NAMALWA (cell line): ENCODE results near the gene MCEMP1.

Source experiments
- DNase-seq: peaks from one replicate; pipeline ENCODE4 v3.0.0-alpha.2; 2015; ENCODE audit warnings: low spot score

MCEMP1 gene

DNA sequence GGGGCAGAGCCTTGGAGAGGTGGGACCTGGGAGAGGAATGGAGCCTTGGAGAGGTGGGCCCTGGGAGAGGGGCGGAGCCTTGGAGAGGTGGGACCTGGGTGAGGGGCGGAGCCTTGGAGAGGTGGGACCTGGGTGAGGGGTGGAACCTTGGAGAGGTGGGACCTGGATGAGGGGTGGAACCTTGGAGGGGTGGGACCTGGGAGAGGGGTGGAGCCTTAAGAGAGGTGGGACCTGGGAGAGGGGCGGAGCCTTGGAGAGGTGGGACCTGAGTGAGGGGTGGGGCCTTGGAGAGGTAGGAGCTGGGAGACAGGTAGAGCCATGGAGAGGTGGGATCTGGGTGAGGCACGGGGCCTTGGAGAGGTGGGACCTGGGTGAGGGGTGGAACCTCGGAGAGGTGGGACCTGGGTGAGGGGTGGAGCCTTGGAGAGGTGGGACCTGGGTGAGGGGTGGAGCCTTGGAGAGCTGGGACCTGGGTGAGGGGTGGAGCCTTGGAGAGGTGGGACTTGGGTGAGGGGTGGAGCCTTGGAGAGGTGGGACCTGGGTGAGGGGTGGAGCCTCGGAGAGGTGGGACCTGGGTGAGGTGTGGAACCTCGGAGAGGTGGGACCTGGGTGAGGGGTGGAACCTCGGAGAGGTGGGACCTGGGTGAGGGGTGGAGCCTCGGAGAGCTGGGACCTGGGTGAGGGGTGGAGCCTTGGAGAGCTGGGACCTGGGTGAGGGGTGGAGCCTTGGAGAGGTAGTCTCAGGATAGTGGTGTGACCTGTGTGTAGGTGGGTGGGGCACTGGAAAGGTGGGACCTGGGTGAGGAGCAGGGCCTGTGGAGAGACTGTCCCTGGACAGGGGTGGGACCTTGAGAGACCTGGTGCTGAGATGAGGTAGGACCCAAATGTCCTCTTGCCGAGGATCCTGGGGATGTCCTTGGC is 33.0 kb upstream of the MCEMP1 start:
- peak; percentile 86 for DNase-seq

DNA sequence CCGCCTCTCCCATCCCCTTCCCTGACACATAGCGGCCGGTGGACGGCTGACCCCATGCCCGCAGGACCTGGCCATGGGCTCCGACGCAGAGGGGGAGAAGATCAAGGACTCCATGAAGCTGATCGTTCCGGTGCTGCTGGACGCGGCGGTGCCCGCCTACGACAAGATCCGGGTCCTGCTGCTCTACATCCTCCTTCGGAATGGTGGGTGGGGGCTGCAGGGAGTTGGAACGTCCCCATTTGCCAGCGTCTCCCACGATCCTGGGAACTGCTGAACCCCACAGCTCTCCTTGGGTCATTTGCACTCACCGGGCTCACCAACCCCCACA is 32.4 kb upstream of the MCEMP1 start:
- no peak for DNase-seq

DNA sequence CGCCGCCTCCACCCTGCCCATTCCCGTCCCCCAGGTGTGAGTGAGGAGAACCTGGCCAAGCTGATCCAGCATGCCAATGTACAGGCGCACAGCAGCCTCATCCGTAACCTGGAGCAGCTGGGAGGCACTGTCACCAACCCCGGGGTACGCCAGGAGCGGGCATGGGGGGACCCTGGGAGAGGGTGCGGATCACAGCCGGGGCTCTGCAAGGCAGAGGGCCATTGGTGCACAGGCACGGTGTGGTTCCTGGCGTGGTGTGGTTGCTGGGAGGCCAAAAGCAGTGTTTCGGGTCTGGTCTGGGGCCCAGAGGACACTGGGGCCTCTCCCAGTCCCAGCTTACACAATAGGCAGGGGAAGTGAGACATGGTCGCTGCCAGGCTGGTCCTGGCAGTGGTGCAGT is 31.7 kb upstream of the MCEMP1 start:
- no peak for DNase-seq

DNA sequence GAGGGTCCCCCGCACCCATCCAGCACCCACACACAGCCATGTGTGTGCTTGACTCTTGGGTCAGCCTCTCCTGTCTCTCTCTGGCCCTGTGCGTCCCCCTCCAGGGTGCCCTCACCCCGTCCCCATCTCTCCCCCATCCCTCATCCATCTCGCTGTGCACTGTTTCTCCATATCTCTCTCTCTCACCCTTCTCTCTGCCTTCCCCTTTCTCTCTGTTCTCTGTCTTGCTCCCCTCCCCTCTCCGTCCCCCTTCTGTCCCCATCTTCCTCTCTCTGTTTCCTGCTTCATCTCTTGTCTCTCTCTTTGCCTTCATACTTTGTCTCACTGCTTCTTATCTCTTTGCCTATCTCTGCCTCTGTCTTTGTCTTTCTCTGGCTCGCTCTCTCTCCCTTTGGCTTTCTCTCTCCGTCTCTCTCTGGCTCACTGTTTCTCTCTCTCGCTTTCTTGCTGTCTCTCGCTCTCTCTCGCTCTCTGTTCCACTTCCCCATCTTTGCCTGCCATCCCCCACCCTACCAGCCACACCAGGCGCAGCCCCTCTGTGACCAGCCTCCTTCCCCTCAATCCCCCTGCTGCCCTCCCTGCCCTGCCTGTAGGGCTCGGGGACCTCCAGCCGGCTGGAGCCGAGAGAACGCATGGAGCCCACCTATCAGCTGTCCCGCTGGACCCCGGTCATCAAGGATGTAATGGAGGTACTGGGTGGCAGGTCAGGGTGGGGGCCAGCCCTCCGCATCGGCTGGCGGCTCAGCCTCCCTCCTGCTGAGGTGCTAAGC is 31.0 kb upstream of the MCEMP1 start:
- DNase-seq: no peak

DNA sequence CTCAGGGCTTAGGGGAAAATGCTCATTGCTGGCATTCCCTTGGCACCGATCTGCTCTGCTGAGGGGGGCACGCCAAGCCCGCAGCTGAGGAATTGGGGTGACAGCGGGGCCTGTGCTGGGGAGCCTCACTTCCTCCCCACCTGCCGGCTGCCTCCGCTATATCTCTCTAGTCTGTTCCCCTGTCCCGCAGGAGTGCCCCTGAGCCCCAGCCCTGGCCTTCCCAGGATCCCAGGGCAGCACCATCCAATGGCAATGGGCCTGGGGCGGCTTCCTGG is 30.5 kb upstream of the MCEMP1 start:
- no peak for DNase-seq

DNA sequence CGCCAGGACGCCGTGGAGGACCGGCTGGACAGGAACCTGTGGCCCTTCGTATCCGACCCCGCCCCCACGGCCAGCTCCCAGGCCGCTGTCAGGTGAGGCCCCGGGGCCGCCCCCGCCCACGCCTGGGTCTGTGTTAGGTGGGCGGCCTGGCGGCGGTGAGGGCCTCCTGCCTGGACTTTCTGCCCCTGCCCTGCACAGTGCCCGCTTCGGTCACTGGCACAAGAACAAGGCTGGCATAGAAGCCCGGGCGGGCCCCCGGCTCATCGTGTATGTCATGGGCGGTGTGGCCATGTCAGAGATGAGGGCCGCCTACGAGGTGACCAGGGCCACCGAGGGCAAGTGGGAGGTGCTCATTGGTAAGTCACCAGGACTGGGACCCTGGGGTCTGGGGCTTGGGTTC is 29.7 kb upstream of the MCEMP1 start:
- no peak for DNase-seq

DNA sequence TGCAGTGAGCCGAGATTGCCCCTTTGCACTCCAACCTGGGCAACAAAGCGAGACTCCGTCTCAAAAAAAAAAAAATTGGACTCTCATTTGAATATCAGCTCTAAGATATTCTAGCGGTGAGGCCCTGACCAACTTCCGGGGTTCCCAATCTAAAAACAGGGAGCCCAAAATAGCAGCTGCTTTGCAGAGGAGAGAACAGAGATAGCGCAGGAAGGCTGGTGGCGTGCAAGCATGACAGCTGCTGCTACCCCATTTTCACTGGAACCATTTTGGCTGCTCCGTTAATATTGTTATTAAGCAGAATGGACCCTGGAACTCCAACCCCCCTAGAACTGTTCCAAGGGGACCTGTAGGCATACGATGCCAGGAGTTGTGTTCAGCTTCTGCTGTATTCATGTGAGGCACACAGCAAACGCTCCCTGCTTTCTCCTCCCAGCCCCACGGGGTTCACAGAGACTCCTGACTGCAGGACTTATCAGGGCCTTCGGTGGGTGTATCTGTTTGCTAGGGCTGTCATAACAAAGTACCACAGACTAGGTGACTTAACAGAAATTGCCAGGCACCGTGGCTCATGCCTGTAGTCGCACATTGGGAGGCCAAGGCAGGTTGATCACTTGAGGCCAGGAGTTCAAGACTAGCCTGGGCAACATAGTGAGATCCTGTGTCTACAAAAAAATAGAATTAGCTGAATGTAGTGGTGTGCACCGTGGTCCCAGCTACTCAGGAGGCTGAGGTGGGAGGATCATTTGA is 28.4 kb upstream of the MCEMP1 start:
- DNase-seq: no peak

DNA sequence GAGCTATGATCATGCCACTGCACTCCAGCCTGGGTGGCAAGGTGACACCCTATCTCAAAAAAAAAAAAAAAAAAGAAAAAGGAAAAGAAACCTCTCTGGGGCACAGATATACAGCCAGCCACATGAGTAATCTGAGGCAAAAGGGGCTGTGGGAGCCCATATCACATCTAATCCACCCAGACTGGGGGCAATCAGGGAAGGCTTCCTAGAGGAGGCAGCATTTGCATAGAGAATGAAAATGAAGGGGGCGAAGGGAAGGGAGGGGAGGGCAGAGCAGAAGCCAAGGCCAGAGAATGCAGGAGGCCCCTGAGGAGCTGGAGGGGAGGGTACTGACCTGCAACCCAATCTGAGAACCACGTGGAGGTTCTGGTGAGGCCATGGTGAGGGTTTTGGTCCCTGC is 26.7 kb upstream of the MCEMP1 start:
- DNase-seq: no peak

DNA sequence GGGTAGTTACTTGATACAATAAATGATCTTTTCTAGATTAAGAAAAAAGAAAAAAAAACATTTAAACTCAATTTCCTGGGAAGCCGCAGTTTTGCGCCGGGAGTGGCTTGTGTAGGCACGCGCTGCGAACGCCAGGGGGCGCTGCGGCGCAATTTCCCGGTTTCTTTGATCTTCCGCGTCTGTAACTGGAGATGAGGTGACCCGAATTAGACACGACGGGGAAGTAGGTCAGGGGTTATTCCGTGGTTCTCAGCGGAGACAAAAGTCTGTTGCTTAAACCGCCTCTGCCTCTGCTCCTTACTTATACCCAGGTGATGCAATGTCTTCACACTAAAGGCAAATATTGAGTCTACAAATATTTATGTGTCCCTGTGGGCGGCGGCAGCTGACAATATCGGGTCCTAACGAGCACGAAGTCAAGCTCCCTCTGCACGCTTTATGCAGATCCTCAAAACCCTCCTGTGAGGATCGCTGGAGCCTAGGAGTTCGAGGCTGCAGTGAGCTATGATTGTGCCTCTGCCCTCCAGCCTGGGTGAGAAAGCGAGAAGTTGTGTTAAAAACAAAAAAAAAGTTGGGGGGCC is 24.7 kb upstream of the MCEMP1 start:
- peak; percentile 84 for DNase-seq

DNA sequence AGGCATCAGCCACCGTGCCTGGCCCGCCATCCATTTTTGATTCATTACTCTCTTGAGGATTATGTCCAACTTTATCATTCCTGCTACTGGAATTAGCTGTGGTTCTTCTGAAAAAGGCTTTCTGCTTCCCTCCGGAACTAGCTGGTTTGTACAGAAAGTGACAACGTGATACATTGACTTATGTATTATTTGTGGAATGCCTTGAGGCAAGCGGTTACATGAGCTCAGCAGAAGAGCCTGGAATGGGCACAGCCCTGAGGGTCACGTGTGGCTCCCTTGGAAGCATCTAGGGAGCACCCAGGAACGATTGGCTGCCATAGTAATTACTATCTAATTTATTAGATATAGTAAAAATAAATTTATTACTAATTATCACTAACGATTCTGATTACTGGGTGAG is 22.5 kb upstream of the MCEMP1 start:
- DNase-seq: no peak

DNA sequence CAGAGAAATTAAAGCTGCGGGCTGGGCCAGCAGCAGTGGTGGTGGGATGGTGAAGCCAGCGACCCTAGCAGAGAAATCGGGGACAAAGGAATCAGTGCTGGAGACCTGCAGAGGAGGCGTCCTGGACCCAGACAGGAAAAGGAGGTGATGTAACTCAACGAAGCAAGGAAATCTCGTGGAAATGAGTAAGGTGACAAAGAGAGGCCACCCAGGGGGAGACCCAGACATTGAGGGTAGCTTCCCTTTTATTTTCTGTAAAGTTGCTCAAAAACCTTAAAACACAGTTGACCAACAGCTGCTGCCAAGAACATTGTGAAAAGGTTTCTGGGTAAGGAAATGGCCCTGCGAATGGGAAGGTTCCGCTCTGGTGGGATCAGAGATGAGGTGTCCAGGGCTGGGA is 21.3 kb upstream of the MCEMP1 start:
- DNase-seq: no peak

DNA sequence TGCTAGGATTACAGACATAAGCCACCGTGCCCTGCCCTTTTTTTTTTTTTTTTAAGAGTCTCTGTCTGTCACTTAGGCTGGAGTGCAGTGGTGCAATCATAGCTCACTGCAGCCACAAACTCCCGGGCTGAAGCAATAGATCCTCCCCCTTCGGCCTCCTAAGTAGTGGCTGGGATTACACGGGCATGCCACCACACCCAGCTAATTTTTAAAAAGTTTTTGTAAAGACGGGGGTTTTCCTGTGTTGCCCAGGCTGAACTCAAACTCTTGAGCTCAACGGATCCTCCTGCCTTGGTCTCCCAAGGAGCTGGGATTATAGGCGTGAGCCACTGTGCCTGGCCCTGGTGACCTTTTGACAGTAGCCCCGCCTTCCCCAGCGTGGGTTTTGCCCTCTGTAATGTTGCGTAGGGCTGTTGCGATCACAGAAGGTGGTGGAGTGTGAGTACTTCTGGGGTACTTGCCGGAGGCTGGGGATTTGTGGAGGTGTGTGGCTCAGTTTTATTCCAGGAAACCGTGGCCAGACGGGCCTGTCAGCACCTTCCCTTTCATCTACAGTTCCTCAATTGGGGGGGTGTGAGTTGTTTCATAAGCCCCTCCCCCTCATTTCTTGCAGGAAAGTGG is 19.6 kb upstream of the MCEMP1 start:
- no peak for DNase-seq

DNA sequence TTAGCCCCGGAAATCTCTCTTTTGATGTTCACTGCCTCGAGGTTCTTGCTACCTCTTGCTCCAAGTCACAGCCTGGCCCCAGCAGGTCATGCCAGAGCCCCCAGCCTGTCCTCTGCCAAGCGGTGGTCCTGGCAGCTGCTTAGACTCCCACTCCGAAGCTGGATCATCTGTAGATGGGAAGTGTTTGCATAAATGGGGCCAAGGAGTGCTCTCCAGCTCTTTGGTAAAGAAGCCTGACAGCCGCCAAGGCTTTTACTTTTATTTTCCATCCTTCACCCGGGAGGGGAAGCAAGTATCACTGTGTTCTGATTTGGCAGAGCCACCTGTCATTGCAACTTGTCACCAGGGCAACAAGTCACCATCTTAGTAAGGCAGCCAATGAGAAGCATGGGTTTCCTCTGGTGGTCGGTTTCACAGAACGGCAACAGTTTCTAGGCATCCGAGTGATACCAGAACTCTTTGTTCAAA is 18.6 kb upstream of the MCEMP1 start:
- peak; percentile 95 for DNase-seq

DNA sequence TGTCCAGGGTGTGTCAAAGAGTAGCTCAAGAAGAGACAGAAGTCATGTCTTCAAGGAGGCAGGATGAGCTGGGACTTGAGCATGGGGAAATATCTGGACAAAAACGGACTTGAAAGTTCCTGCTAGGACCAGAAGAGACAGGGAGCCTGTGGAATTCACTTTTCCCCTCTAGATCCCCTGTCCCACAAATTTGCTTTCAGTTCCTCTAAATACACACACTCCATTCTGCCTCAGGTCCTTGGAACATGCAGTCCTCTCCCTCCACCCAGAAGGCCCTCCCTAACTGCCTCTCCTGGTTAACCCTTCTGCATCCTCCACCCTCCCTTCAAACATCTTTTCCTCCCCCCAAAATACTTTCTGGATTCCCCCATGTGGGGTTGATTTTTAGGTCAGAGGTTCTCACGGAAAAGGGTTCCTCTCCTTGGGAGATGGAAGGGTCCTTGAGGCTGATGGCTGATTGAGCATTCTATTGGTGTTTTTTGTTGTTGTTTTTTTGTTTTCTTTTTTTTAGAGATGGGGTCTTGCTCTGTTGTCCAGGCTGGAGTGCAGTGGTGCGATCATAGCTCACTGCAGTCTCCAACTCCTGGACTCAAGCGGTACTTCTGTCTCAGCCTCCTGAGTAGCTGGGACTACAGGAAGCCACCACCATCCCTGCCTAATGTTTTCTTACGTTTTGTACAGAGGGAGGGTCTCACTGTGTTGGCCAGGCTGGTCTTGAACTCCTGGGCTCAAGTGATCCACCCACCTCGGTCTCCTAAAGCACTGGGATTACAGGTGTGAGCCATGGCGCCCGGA is 14.9 kb upstream of the MCEMP1 start:
- DNase-seq: no peak

DNA sequence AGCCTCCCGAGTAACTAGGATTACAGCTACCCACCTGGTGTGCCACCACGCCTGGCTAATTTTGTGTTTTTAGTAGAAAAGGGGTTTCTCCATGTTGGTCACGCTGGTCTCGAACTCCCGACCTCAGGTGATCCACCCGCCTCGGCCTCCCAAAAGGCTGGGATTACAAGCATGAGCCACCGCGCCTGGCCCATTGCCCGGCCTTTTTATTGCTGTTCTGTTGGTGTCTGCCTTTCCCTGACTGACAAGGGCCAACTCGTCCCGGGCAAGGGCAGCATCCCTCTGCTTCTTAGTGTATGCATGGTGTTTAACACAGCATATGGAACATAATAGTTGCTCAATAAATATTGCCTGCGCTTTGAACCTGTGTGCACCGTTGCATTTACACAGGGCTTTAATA is 14.2 kb upstream of the MCEMP1 start:
- no peak for DNase-seq

DNA sequence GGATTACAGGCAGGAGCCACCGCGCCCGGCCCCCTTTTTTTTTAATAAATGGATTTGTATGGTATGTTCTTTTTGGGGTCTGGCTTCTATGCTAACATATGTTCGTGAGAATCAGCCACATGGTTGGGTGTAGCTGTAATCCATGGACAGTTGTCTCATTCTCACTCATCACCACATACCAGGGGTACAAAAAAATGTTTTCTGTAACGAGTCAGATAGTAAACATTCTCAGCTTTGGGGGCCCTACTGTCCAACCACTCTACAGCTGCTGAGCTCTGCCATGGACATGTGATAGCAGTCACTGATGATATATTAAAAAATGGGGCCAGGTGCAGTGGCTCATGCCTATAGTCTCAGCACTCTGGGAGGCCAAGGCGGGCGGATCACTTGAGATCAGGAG is 13.2 kb upstream of the MCEMP1 start:
- no peak for DNase-seq

DNA sequence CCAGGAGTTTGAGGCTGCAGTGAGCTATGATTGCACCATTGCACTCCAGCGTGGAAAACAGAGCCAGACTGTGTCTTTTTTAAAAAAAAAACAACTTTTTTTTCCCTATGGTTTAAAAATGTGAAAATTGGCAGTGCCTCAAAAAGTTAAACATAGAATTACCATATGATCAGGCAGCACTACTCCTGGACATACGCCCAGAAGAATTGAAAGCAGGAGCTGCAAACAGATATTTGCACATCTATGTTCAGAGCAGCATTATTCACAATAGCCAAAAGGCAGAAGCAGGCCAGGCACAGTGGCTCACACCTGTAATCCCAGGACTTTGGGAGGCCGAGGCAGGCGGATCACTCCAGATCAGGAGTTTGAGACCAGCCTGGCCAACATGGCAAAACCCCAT is 11.8 kb upstream of the MCEMP1 start:
- DNase-seq: no peak

DNA sequence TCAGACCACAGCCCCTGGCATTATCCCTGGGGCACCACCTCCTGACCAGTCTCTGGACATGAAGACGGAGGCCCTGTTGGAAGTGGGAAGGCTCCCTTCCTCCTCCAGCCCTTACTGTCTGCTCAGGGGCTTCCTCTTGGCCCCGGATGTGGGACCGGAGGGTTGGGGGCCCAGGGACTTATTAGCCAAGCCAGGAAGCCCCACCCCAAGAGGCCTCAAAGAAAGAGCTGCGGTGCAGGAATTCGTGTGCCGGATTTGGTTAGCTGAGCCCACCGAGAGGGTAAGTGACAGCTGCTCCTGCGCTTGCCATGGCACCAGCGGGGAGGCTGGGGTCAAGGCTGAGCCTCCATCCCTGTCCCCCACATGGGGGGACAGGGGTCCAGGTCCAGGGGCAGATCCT is 8.0 kb upstream of the MCEMP1 start, which contains the start of gene RETN:
TSS of gene RETN (plus strand) at position 208 of the 400 bp plus-strand sequence. CDS start 278 bp downstream, outside the sequence.
- DNase-seq: no peak

DNA sequence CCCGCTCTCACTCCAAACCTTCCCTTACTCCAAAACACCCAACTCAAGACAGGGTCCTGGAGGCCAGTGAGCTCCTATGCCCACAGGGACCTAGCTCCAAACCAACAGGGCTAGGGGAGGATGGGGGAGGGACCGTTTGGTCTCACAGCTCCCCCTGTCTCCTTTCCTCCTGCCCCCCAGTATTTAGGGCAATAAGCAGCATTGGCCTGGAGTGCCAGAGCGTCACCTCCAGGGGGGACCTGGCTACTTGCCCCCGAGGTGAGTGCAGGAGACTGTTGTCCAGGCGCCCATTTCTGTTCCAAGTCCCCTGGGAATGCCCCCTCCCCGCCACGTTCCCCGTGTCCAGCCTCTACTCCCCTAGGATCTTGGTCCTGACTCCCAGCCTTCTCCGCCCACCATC is 7.2 kb upstream of the MCEMP1 start:
- no peak for DNase-seq

DNA sequence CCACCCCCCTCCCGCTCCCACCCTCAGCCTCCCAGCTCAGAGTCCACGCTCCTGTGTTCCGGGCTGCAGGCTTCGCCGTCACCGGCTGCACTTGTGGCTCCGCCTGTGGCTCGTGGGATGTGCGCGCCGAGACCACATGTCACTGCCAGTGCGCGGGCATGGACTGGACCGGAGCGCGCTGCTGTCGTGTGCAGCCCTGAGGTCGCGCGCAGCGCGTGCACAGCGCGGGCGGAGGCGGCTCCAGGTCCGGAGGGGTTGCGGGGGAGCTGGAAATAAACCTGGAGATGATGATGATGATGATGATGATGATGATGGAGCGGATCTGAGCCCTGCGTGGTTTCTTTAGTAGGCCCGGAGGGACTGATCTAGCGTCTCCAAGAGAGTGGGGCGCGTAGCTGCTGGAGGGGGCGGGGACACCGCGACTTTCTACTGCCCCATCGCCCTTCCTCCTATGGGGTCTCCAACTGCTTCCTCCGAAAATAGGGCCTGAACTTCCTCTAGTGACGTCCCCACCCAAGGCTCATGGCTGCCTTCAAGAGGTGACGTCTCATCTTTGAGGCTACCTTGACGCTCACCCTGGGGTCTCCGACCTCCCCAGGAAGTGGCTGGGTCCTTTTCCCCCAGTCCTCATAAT is 6.6 kb upstream of the MCEMP1 start:
- DNase-seq: no peak

DNA sequence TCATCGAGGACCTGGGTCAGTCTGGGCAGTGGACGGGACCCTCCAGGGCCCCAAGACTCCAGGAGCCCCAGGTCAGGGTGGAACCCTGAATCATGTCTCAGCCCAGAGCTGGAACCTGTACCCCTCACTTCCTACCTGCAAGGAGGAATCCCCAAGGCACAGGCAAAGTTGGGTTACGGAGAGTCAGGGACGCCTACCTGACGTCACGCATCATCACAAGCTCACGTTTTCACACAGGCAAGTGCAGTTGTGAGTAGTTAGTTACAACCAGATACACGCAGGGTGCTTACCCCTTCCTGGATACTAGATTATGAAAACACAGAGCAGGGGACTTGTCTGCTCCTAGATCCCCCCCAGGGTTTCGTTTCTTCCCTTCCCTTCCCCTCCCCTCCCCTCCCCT is 6.1 kb upstream of the MCEMP1 start:
- DNase-seq: no peak
